Ishikawa (cell line): ENCODE data around the gene CCDC68.
A peak's percentile ranks its signal among the peaks of the same experiment; 100 is the strongest.

Experiments used
- CEBPB ChIP-seq: IDR thresholded peaks from 2 replicates; pipeline ENCODE4 v1.6.1; 2012
- CREB1 ChIP-seq: IDR thresholded peaks from 2 replicates; pipeline ENCODE4 v1.6.1; 2012; ENCODE audit warnings: low read depth
- EGR1 ChIP-seq: IDR thresholded peaks from 2 replicates; pipeline ENCODE4 v1.6.1; 2012
- EP300 ChIP-seq: IDR thresholded peaks from 2 replicates; pipeline ENCODE4 v1.6.1; 2012; ENCODE audit warnings: borderline replicate concordance
- FOXM1 ChIP-seq: IDR thresholded peaks from 2 replicates; pipeline ENCODE4 v1.6.1; 2012; ENCODE audit warnings: low read depth, borderline replicate concordance
- MAX ChIP-seq: IDR thresholded peaks from 2 replicates; pipeline ENCODE4 v1.6.1; 2012
- NFIC ChIP-seq: IDR thresholded peaks from 2 replicates; pipeline ENCODE4 v1.6.1; 2012
- RAD21 ChIP-seq: IDR thresholded peaks from 2 replicates; pipeline ENCODE4 v1.6.1; 2012; ENCODE audit warnings: low read depth
- REST ChIP-seq: IDR thresholded peaks from 2 replicates; pipeline ENCODE4 v1.6.1; 2012; ENCODE audit warnings: low read depth, mild to moderate bottlenecking
- TAF1 ChIP-seq: IDR thresholded peaks from 2 replicates; pipeline ENCODE4 v1.6.1; 2012; ENCODE audit warnings: low read depth, mild to moderate bottlenecking
- TCF12 ChIP-seq: IDR thresholded peaks from 2 replicates; pipeline ENCODE4 v1.6.1; 2012; ENCODE audit warnings: low read depth
- TEAD4 ChIP-seq: IDR thresholded peaks from 2 replicates; pipeline ENCODE4 v1.6.1; 2012
- USF1 ChIP-seq: IDR thresholded peaks from 2 replicates; pipeline ENCODE4 v1.6.1; 2012
- YY1 ChIP-seq: IDR thresholded peaks from 2 replicates; pipeline ENCODE4 v1.6.1; 2012; ENCODE audit warnings: low read depth
- ZBTB7A ChIP-seq: IDR thresholded peaks from 2 replicates; pipeline ENCODE4 v1.6.1; 2012; ENCODE audit warnings: low read depth

CCDC68 gene

GRCh38 chr18:55001394-55002024, 42.2 kb upstream of the CCDC68 start:
- TF ChIP-seq FOXM1 (no peak), TCF12 (0 out of 2 replicates have a peak, but pooled peaks have one; percentile 35), EGR1 (no peak)

GRCh38 chr18:55000529-55000928, 41.3 kb upstream of the CCDC68 start:
- TF ChIP-seq TEAD4 (no peak), TAF1 (no peak), RAD21 (no peak), CREB1 (no peak), EGR1 (no peak), REST (no peak), TCF12 (no peak), MAX (no peak), USF1 (no peak), CEBPB (no peak), EP300 (no peak), ZBTB7A (no peak), NFIC (no peak), YY1 (no peak)

- TF ChIP-seq REST (no peak), TAF1 (no peak), NFIC (no peak), TCF12 (no peak), EGR1 (no peak), TEAD4 (no peak)
These were observed 39.8 kb upstream of the CCDC68 start for GRCh38 chr18:54999016-54999415.

- no peak for TF ChIP-seq EGR1
These were observed 36.3 kb upstream of the CCDC68 start for GRCh38 chr18:54995421-54996143.

- TF ChIP-seq MAX, result no peak
- TF ChIP-seq YY1, result no peak
- no peak for TF ChIP-seq TAF1
- TF ChIP-seq CEBPB, result no peak
- no peak for TF ChIP-seq EP300
- TF ChIP-seq NFIC, result no peak
- TF ChIP-seq CREB1, result no peak
- no peak for TF ChIP-seq TEAD4
- no peak for TF ChIP-seq RAD21
- no peak for TF ChIP-seq FOXM1
- TF ChIP-seq TCF12, result no peak
- no peak for TF ChIP-seq REST
- no peak for TF ChIP-seq USF1
- TF ChIP-seq ZBTB7A, result no peak
- no peak for TF ChIP-seq EGR1
These were observed 32.7 kb upstream of the CCDC68 start for GRCh38 chr18:54991981-54992380.
